ENCODE data around the gene MINDY3.
"Not testable (repeated sequence)": the region's sequence is repeated elsewhere in the genome, so short reads cannot be mapped to it uniquely, and the experiment has no call there.

MINDY3 gene

GRCh38 chr10:15859906-15860691 is at the start of gene MINDY3:
Gene MINDY3 (minus strand): TSS chr10:15860507. CDS start chr10:15860299, 208 bp downstream.
- peak; percentile 90 for DNase-seq

- DNase-seq, result no peak
Observed at GRCh38 chr10:15901889-15902288, 41.6 kb upstream of the MINDY3 start.

DNA sequence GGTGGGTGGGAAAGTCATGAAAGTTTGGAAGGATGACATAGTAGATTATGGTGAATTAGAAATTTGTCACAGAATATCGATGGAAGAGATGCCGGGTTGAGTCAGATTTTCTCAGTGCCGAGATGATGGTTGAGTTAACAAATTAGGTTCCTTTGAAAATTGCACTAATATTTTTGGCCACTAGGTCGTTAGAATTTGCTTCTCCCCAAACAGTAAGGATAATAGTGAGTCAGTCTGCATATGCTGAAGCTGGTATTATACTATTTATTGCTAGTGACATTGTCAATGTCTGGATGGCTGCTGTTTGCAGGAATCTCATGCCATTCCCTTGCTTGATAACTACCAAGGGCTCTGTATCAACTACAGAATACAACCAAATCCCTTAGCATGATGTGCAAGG is 37.7 kb upstream of the MINDY3 start:
- DNase-seq, result no peak

- DNase-seq, result no peak
Observed at GRCh38 chr10:15897287-15897686, 37.0 kb upstream of the MINDY3 start.

DNA sequence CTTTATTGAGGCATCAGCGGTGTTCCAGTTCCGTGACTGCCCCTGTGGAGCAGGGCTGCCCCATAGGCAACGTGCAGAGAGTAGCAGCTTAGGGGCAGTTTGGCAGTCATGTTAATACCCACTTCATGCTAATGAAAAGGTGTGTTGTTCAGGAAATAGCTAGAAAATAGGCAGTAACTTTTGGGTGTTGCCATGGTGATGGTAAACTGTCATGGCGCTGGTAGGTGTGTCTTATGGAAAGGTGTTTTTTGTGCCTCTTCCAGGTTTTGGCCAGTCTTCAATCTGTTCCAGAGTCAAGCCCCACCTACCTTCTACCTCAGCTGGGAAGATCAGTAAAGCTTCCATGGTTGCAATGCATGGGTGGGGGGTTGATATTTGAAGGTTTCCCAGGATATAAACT is 36.3 kb upstream of the MINDY3 start:
- no peak for DNase-seq

- no peak for DNase-seq
Observed at GRCh38 chr10:15884447-15884846, 24.1 kb upstream of the MINDY3 start.

GRCh38 chr10:15881542-15881941 is 21.2 kb upstream of the MINDY3 start:
- DNase-seq, result no peak

DNA sequence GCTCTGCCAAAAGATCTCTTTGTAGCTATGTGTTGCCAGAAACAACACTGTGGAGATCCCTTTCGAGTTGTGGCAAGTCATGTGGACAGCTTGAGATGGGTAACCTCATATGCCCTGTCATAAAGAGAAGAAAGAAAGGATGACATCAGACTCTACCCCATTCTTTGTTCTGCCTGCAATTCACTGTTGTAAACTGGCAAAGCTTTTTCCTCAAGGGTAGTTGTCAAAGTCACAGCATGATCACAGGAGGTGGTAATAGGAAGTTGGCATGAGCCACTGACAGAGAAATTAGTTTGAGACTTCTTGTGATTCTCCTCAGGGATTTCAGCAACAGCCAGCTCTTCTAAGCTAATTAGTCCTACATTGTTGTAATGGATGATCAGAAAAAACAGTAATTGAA is 19.4 kb upstream of the MINDY3 start:
- no peak for DNase-seq

DNA sequence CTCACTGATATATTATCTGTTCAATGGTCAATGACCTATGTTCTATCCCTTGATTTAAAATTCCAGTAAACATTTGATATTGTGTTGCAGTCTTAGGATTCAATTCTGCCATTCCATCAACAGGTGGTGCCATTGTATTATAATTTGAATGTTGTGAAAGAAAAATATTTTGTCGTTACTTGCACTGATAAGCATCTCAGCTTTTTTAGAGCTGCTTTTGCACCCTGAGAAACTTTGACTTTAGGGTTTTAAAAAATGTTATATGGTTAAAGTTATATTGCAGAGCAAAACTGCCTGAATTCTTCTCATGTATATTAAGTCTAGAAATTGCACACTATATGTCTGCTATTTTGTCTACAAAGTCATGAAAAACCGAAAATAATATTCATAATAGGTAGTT is 18.8 kb upstream of the MINDY3 start:
- DNase-seq, result no peak

GRCh38 chr10:15877836-15878576 is 17.7 kb upstream of the MINDY3 start:
- DNase-seq, result no peak

- DNase-seq, result not testable (repeated sequence)
Observed at GRCh38 chr10:15876274-15876673, 16.0 kb upstream of the MINDY3 start.

DNA sequence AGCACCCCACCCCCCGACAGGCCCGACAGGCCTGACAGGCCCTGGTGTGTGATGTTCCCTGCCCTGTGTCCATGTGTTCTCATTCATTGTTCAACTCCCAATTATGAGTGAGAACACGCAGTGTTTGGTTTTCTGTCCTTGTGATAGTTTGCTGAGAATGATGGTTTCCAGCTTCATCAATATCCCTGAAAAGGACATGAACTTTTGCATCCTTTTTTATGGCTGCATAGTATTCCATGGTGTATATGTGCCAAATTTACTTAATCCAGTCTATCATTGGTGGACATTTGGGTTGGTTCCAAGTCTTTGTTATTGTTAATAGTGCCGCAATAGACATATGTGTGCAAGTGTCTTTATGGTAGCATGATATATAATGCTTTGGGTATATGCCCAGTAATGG is 12.3 kb upstream of the MINDY3 start:
- DNase-seq, result not testable (repeated sequence)

GRCh38 chr10:15871823-15872222 is 11.5 kb upstream of the MINDY3 start:
- no peak for DNase-seq

DNA sequence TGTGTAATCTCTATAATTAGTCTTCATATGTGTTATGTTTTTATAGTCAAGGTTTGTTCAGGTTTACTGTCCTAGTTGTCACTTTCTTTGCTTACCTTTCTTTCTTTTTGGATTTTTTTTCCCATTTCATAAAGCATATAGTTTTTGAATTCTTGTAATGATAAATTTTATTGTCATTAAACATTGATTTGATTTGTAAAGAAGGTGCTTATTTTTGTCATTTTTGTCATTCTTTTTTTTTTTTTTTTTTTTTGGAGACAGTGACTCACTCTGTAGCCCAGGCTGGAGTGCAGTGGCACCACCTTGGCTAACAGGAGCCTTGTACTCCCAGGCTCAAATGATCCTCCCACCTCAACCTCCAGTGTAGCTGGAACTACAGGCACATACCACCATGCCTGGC is 9.6 kb upstream of the MINDY3 start:
- DNase-seq, result no peak

- DNase-seq, result no peak
Observed at GRCh38 chr10:15868006-15868405, 7.7 kb upstream of the MINDY3 start.

- DNase-seq, result no peak
Observed at GRCh38 chr10:15865304-15865703, 5.0 kb upstream of the MINDY3 start.

DNA sequence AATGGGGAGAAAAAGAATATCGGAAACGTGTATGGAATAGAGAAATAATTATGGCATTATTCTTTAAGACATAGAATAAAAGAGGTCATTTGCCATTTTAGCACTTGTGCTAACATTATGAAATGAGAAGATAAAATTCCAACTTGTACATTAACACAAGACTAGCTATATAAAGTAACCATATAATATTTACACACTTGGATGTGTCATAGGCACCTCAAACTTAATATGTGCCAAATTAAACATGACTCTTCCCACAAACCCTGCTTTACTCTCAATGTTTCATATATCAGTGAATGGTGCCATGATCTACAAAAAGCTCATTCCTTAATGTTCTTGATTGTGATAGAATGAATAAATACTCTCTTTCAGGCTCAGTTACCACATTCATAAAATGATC is 4.1 kb upstream of the MINDY3 start:
- no peak for DNase-seq

DNA sequence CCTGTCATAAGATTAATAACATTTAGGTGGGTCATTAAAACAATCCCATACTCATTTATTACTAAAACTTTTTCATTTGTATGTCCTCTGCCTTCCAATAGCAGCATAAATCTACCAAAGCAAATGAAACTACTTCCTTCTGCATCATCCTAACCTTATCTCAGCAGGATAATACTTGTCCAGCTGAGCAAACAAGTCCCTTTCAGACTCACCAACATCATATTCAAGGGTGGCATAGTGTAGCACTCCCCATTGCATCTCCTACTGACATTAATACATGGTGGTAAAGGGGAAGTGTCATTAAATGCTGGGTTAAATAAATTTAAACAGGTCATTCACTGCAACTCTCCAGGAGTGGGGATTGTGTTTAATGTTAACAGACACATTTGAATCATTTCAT is 3.4 kb upstream of the MINDY3 start:
- DNase-seq, result no peak

GRCh38 chr10:15863323-15863722 is 3.0 kb upstream of the MINDY3 start:
- no peak for DNase-seq

- DNase-seq, result no peak
Observed at GRCh38 chr10:15860692-15861201, 440 bp upstream of the MINDY3 start.

DNA sequence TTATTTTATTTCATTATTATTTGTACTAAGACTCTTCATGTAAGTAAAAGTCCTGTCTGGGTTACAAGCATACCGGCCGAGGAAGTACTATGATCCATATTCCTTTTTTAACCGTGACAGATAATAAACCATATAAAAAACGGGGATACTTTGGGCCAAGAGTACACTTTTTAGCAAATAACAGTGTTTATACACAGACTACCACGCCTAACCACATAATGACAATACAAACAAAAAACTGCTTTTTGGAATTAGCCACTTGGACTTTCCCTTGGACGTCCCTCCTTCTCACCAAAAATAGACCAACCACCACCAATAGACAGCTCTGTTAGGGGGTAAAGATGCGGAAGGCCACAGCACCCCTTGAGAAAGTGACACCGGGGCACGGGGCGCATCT is 800 bp downstream of the MINDY3 start:
- DNase-seq, result no peak

DNA sequence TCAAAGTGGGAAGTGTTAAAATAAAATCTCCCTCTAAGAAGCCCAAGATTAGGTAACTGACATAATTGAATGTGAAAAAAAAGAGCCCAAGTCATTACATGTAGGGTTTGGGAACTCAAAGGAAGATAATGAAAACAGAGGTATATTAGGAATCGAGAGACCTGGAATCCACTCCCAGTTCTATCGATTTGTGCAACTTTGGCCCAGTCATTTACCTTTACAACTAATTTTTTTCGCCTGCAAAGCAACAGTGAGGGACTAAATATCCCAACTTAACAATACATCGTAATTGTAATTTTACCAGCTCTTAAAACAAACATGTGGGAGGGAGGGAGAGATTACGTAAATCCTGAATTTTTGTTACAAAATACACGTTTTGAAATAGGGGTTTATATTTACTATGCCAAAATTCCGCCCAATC is 1.4 kb downstream of the MINDY3 start:
- no peak for DNase-seq

DNA sequence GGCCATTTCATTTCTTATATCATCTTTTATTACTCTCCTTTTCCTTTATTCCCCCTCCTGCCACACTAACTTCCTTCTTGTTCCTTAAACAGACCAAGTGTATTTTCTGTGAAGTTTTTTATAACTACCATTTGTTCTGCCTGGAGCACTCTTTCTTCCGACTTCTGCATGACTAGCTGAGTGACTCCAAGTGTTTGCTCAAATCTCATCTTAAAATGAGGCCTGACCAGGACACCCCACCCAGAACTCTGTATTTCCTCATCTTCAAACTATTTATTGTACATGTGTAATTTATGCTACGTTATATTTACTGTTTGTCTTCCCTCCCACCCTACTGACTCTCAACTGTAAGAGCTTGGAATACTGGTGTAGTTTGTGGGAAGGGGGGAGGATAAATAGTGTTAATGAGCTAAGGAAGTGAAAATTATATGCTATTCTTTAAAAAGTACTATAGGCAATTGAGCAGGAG is 3.2 kb downstream of the MINDY3 start:
- DNase-seq, result no peak

Data from right hindlimb (tissue), 1 donor.